Lung (tissue), 12 donors: ENCODE results near the gene ZNF155. TPM values are rescaled to one million over a fixed set of nuclear protein-coding genes. Genes with fewer than 3 reads are reported as not detected.

Source experiments
- ATAC-seq: fragments of 200-7000 bp; cut with Tn5 transposase; one replicate; pipeline ENCODE4 v1.9.1; 2020; ENCODE audit warnings: moderate number of reproducible peaks; ENCODE audit not compliant: insufficient read depth, low FRiP score
- DNase-seq, 3 donors: peaks; one replicate each; pipeline ENCODE4 v3.0.0-alpha.2; 2013 to 2017
- H3K27ac ChIP-seq, 2 donors: one replicate each; pipeline ENCODE4 v1.5.1; 2013; ENCODE audit warnings: mild to moderate bottlenecking in 2 of 2, moderate library complexity in 2 of 2, control low read depth in 1 of 2, inconsistent platforms in 1 of 2, low read depth in 1 of 2, low read length in 1 of 2
- H3K27me3 ChIP-seq, 3 donors: one replicate each; pipeline ENCODE4 v1.5.1; 2013; ENCODE audit warnings: low read length in 2 of 3; ENCODE audit not compliant: control insufficient read depth in 3 of 3, insufficient read depth in 3 of 3
- H3K36me3 ChIP-seq, 4 donors: one replicate each; pipeline ENCODE4 v1.5.1; 2013; ENCODE audit warnings: low read length in 4 of 4, mild to moderate bottlenecking in 1 of 4, moderate library complexity in 1 of 4; ENCODE audit not compliant: control insufficient read depth in 4 of 4, insufficient read depth in 4 of 4
- H3K4me1 ChIP-seq, 5 donors: one replicate each; pipeline ENCODE4 v1.5.1; 2013; ENCODE audit warnings: low read length in 5 of 5, mild to moderate bottlenecking in 2 of 5, moderate library complexity in 1 of 5; ENCODE audit not compliant: control insufficient read depth in 5 of 5, insufficient read depth in 5 of 5
- H3K4me3 ChIP-seq: one replicate; pipeline ENCODE4 v1.5.1; 2013; ENCODE audit warnings: mild to moderate bottlenecking, control low read depth, moderate library complexity
- H3K9ac ChIP-seq, 2 donors: one replicate each; pipeline ENCODE4 v1.5.1; 2013; ENCODE audit warnings: low read length in 2 of 2, control low read depth in 1 of 2; ENCODE audit not compliant: insufficient read depth in 1 of 2
- H3K9me3 ChIP-seq, 4 donors: one replicate each; pipeline ENCODE4 v1.5.1; 2013; ENCODE audit warnings: low read length in 3 of 4, mild to moderate bottlenecking in 1 of 4, moderate library complexity in 1 of 4; ENCODE audit not compliant: control insufficient read depth in 4 of 4, insufficient read depth in 3 of 4
- WGBS, 2 donors: extraction: QIAGEN DNeasy Blood & Tissue Kit; methylation state at CpG; one replicate each; pipeline ENCODE4 v1.1.7; 2013; 5-methylcytosine and 5-hydroxymethylcytosine counted together
- polyA plus RNA-seq, 2 donors: library from polyadenylated mRNA; stranded (reverse); fragments of 200-250 nt; gene quantifications; one replicate each; pipeline ENCODE4 v1.2.1, GENCODE V29; 2013
- total RNA-seq, 2 donors: library from RNA; depleted of rRNA in 1 of 2; stranded (reverse); fragments of >200 nt in 1 of 2; gene quantifications; one replicate each; pipeline ENCODE4 v1.2.1, GENCODE V29; 2014 to 2021
- TF ChIP-seq, protein P1 (sequence below): IDR thresholded peaks from 2 replicates; pipeline ENCODE4 v1.5.1; 2012; ENCODE audit warnings: mild to moderate bottlenecking; ENCODE audit errors: control extremely low read depth, extremely low read depth
- donor health status: control.
- donor health status: control.
- donor health status: Bipolar disorder and iron deficiency.
- donor health status: healthy.
- donor health status: DM: yes; HTN: yes; CAD: no.

ZNF155 gene
- total and polyA plus RNA-seq, 4 donors: 4.4 to 7.8 (median 4.7) TPM

DNA sequence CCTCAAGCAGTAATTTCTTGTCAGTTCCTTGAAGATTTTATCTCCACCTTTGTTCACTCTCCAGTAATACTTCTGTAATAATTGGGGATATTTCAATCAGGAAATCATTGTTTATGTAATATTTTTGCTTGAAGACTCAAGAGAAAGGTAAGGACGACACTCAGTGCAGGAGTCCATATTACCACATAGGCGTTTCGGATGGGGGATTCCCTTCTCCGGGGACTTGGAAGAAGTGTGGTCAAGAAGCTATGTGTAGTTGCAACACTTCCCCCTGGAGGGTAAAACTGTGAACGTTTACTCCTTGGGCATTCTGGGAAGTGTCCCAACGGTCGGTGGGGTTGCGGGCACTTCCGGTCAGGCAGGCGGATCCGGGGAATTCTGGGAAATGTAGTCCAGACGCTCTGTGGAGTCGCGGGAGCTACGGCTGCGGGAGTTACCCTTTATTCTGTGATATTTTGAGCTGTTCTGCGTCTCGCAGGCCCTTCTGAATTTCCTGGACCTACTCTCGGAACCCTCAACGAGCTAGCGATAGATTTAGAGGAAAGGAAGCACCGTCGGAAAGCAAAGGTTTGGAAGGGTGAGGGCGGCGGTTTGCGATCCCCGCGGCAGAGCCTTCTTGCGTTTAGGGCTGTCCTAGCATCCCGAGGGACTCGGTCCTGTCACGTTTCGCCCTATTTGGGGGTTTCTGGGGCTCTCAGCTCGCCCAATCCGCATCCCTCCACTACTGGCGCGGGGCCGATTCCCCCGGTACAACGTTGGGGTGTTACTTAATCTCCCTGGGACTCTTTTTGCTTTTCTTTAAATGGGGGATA lies 32.9 kb upstream of the ZNF155 start, which contains the start of gene ZNF221:
Gene ZNF221 (plus strand): TSS at position 395 of the 812 bp plus-strand sequence. CDS start 11,499 bp downstream, outside the sequence.
- H3K9me3 ChIP-seq: peaks cover 0 to 34% (median 10%) of the 10 kb centered on the region in 4 donors
- peak; percentile 95 to 99 (median 98) for DNase-seq
- peaks cover 0 to 2% (median 0%) of the 10 kb centered on the region in 5 donors for H3K4me1 ChIP-seq
- H3K36me3 ChIP-seq: peaks cover 0 to 39% (median 14%) of the 10 kb centered on the region in 4 donors
- H3K9ac ChIP-seq: peak within 1 kb of the TSS; percentile 70 to 94
- no peaks in the 10 kb centered on the region for H3K27me3 ChIP-seq
- H3K27ac ChIP-seq: peak within 1 kb of the TSS; percentile 80 to 83
- H3K4me3 ChIP-seq: peak within 1 kb of the TSS; percentile 71
- ATAC-seq: peak; percentile 98
- TF ChIP-seq, protein P1, sequence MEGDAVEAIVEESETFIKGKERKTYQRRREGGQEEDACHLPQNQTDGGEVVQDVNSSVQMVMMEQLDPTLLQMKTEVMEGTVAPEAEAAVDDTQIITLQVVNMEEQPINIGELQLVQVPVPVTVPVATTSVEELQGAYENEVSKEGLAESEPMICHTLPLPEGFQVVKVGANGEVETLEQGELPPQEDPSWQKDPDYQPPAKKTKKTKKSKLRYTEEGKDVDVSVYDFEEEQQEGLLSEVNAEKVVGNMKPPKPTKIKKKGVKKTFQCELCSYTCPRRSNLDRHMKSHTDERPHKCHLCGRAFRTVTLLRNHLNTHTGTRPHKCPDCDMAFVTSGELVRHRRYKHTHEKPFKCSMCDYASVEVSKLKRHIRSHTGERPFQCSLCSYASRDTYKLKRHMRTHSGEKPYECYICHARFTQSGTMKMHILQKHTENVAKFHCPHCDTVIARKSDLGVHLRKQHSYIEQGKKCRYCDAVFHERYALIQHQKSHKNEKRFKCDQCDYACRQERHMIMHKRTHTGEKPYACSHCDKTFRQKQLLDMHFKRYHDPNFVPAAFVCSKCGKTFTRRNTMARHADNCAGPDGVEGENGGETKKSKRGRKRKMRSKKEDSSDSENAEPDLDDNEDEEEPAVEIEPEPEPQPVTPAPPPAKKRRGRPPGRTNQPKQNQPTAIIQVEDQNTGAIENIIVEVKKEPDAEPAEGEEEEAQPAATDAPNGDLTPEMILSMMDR: no peak
- 0 to 1% methylated on average over 40 of the region's 40 CpGs for WGBS, 2 donors

DNA sequence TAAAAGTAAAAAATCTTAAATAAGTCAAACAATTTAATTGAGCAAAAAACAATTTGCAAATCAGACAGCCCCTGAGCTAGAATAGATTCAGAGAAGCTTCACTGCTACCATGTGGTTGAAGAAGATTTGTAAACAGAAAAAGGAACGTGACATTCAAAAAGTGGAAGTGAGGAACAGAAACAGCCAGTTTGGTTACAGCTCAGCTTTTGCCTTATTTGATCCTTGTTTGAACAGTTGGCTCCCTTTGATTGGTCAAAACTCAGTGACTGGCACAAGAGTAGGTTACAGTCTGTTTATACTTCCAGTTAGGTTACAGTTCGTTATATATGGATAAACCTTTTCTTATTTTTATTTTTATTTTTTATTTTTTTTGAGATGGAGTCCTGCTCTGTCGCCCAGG lies 27.2 kb upstream of the ZNF155 start:
- Histone ChIP-seq H3K9ac (no peak overlapping the region), H3K27me3 (no peaks in the 10 kb centered on the region), H3K36me3 (peaks cover 3 to 65% (median 16%) of the 10 kb centered on the region in 4 donors), H3K4me1 (peaks cover 0 to 2% (median 0%) of the 10 kb centered on the region in 5 donors), H3K9me3 (peaks cover 7 to 52% (median 21%) of the 10 kb centered on the region in 4 donors), H3K4me3 (no peak overlapping the region), H3K27ac (no peak overlapping the region)
- no peak for DNase-seq
- no peak for ATAC-seq
- TF ChIP-seq, protein P1: no peak
- 76 to 89% methylated on average over 3 of the region's 3 CpGs for WGBS, 2 donors

DNA sequence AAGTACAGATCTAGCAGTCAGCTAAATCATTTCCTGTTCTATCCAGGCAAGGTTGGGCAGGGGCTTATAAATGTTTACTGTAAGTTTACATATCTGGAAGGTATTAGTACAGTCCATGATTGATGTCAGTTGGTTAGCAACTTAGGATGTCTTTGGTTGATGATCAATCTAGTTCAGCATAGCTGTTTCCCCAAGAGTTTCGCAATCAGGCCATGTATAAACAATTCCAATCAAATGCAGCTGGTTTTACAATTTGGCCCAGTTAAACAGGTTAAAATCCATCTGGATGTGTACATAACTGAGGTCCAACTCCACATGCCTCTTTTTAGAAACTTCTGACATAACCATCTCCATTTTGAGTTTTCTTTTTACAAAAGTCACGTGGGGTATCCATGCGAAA lies 26.1 kb upstream of the ZNF155 start:
- H3K27me3 ChIP-seq: no peaks in the 10 kb centered on the region
- TF ChIP-seq, protein P1: no peak
- no peak overlapping the region for H3K27ac ChIP-seq
- 98% methylated on average over 3 of the region's 3 CpGs for WGBS, 2 donors
- peaks cover 5 to 65% (median 18%) of the 10 kb centered on the region in 4 donors for H3K36me3 ChIP-seq
- DNase-seq (peak in 1 of 3 donors; percentile 14), ATAC-seq (no peak)
- H3K4me3 ChIP-seq: no peak overlapping the region
- H3K4me1 ChIP-seq: no peaks in the 10 kb centered on the region
- peaks cover 7 to 58% (median 20%) of the 10 kb centered on the region in 4 donors for H3K9me3 ChIP-seq
- no peak overlapping the region for H3K9ac ChIP-seq
